Smooth muscle cell of the brain vasculature (primary cell): ENCODE results near the gene MDM2.
A peak's percentile ranks its signal among the peaks of the same experiment; 100 is the strongest.

Source experiments
- DNase-seq: peaks from one replicate; pipeline ENCODE4 v3.0.0-alpha.2; 2012; ENCODE audit warnings: low read depth, low spot score

MDM2 gene

GRCh38 chr12:68851592-68852306 lies 43.8 kb downstream of the MDM2 start:
- no peak for DNase-seq

GRCh38 chr12:68853396-68854077 lies 45.6 kb downstream of the MDM2 start:
- no peak for DNase-seq

- no peak for DNase-seq
These were observed 46.1 kb downstream of the MDM2 start for GRCh38 chr12:68854078-68854468.

GRCh38 chr12:68854554-68854953 lies 46.6 kb downstream of the MDM2 start:
- DNase-seq = no peak

- DNase-seq = no peak
These were observed 47.1 kb downstream of the MDM2 start for GRCh38 chr12:68855111-68855510.

GRCh38 chr12:68855771-68856170 lies 47.8 kb downstream of the MDM2 start:
- no peak for DNase-seq

GRCh38 chr12:68856510-68856909 lies 48.5 kb downstream of the MDM2 start:
- DNase-seq = no peak

GRCh38 chr12:68861890-68862289 lies 53.9 kb downstream of the MDM2 start:
- DNase-seq = no peak

GRCh38 chr12:68863109-68863770 lies 55.3 kb downstream of the MDM2 start:
- no peak for DNase-seq

GRCh38 chr12:68863886-68864454 lies 56.0 kb downstream of the MDM2 start:
- peak; percentile 31 for DNase-seq

- DNase-seq = no peak
These were observed 56.6 kb downstream of the MDM2 start for GRCh38 chr12:68864604-68865003.

GRCh38 chr12:68865399-68866164 lies 57.6 kb downstream of the MDM2 start:
- no peak for DNase-seq

- no peak for DNase-seq
These were observed 59.0 kb downstream of the MDM2 start for GRCh38 chr12:68866950-68867349.

GRCh38 chr12:68867606-68868005 lies 59.6 kb downstream of the MDM2 start:
- DNase-seq = no peak

GRCh38 chr12:68868043-68868790 lies 60.2 kb downstream of the MDM2 start:
- no peak for DNase-seq

GRCh38 chr12:68870011-68870410 lies 62.0 kb downstream of the MDM2 start:
- DNase-seq = no peak

- DNase-seq = no peak
These were observed 62.5 kb downstream of the MDM2 start for GRCh38 chr12:68870443-68870842.

GRCh38 chr12:68871396-68871795 lies 63.4 kb downstream of the MDM2 start:
- no peak for DNase-seq

- DNase-seq = no peak
These were observed 63.9 kb downstream of the MDM2 start for GRCh38 chr12:68871921-68872320.

- no peak for DNase-seq
These were observed 65.3 kb downstream of the MDM2 start for GRCh38 chr12:68873316-68873715.

GRCh38 chr12:68876461-68876860 lies 68.5 kb downstream of the MDM2 start:
- DNase-seq = no peak
